HG03025 (cell line): ENCODE measurements around the gene P4HA2.

Source experiments
- ATAC-seq: cut with Tn5 transposase; IDR thresholded peaks from one replicate; pipeline ENCODE4 v1.9.1; 2021; ENCODE audit warnings: mild to moderate bottlenecking, moderate library complexity; ENCODE audit not compliant: unreplicated experiment, low FRiP score

P4HA2 gene

DNA sequence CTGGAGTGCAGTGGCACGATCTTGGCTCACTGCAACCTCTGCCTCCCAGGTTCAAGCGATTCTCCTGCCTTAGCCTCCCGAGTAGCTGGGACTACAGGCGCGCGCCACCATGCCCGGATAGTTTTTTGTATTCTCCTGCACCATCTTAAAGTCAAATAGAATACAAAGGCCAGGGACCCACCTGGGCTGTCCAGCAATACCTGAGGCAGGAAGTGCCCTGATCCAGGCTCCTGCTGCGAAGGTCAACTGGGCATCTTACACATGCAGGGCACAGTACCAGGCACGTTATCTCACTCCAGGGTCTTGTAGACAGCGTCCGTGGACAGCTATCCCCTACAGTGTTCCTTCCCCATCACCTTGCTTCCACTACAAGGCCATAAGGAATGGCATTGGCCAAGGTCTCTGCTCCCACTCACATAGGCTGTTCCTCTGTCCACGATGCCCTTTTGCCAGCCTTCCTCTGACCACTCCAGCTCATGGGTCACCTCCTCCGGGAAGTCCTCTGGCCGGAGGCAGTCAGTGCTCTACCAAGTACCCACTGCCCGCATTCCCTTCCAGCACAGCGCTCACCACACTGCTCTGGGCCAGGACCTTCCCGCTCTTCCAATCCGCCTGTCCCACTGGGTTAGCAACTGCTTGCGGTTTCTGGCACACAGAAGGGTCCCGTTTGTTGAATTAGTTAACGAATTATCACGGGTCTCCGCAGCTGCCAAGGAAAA is 978 bp downstream of the P4HA2 start:
- no peak for ATAC-seq

DNA sequence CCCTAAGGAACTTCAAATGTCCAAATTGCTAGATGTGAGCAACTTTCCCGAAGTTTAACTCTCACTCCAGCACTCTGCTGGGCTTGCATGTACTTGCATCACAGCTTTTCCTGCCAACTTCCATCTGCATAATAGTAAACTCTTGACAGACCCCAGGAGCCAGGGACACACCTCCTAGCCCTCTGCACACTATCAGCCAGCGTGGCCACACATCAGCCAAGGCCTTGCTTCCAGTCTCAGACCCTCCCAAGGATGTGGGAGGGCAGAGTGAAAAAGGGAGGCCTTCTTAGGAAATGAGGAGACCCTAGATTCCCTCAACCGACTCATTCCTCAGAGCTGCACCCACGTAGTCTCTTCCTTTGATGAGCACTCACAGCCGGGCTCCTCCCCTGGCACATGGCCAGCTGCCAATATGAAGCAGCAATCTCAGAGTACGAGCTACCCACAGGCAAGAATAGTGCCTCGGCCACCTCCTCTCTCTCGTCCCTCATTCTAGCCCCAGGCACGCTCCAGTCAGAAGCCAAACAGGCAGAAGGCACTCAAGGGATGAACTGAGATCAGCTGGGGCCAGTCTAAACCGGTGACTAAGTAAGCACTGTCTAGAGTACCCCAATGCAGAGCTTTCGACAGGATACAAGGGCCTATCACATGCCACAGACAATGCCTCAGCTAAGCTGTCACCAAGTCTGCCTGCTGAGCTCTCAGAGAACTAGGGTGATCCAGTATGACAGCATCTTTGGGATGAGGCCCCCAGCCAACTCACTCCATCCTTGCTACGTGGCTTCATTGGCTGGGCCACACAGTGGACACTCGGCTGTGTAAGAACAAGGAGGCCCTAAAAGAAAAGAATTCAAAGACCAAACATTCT is 2.3 kb downstream of the P4HA2 start:
- ATAC-seq: no peak

DNA sequence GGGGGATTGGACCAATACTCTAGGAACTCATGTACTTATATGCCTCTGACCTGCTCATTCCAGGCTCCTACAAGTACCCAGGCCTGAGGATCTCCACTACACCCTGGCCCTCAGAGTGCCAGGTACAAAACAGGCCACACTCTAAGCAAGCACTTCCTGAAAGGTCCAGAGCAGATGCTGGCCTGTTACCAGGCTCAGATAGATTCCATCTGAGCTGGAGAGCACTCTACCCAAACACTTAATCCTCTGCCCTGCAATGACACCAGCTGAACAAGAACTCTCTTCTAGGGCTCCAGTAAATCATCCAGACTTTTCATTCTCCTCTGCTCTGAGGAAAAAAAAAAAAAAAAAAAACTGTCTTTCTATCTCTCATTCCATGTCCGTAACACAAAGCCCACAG is 2.9 kb downstream of the P4HA2 start:
- ATAC-seq: no peak

DNA sequence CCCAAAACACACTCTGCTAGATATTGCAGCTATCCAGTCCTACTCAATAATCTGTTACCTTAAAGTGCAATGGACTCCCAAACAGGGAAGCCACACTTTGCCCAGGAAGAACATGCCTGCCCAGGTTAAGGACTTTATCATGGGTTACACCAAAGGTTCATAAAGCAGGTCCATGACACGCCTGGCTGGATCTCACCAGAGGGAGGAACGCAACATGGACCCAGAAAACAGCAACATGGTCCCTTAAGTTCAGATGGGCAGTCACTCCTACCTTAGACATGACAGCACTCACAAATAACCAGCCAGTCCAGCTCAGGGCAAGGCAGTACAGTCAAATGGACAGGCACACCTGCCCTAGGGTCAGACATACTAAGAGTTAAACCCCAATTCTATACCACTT is 3.8 kb downstream of the P4HA2 start:
- no peak for ATAC-seq

DNA sequence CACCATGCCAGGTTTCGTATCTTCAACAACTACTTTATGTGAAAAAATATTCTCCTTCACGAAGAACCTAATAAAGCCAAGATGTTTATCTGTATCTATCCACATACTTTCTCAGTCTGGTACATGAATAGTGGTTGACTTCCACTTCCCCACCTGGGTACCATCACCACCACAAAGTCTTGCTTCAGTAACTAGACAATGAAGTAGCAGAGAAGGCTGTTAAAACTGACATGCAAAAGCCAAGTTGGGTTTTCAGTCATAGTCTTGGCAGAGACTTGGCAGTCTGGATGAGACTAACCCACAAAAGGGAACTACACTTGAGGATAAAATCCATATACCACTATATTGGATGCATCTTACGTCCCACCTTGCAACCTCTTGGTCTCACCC is 5.0 kb downstream of the P4HA2 start:
- no peak for ATAC-seq

DNA sequence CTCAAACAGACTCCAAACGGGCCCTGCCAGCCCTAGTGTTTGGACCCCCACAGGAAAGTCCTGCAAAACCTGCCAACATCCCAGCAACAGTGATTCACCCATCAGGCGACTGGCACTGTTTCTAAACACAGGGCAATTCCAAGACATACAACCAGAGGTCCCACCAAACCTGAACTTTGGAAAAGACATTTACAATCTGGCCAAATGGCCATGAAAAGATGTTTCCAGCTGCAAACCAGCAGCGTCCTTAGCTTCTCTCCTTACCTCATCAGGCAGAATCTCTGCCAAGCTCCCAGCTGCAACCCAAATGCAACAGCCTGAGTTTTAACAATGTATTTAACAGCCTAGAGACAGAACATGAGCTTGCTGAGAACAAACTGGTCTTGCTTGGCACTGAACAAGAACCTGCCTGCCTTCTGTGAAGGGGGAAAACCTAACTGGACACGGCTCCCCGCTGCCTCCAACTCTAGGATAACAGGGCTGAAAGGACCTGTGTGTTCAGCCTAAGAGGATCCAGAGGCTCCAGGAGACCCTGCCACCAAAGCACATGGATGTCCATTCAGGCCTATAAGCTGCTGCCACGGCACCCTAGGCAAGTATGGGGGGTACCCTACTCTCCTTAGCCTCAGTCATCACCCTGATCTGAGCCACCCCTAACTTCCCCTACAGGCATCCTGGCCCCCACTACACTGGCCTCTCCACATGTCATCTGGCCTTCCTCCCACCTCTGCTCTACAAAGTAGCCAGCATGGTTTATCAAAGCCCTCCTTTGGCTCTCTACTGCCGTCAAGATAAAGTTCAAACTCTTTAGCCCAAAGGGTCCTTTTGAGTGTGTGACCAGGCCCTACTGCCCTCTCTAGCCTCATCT is 5.6 kb downstream of the P4HA2 start:
- no peak for ATAC-seq

DNA sequence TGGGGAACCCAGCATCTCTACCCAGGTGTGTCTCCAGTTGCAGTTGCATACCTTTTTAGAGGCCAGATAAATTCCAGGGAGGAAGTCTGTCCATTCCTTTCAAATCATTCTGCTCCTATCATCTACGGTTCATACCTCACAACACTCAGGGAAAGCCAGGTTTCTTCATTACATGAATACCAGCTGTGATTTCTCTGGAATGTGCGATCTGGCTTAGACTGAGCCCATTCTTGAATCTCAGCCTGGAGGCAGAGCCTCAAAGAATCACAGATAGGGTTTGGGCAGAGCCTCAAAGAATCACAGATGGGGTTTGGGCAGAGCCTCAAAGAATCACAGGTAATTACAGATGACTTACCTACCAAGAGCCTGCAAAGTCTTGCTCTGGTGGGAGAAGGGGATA is 7.2 kb downstream of the P4HA2 start:
- ATAC-seq: no peak

DNA sequence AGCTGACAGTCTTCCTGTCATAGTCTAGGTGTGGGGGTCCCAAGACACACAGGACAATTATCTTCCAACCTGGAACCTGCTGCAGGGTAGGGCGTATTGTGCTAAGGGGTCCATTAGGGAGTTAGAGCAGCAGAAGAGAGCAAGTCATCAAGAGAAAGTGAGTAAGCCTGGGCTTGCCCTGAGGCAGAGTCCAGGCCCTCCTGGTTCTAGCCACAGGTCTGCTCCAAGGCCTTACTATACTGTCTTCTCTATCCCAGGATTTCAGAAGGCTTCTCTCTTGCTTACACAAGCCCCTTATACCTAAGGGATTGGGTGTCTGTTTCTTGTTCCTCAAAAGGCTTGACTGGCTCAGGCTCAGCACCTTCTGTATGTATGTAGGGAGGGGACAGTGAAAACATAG is 7.7 kb downstream of the P4HA2 start:
- no peak for ATAC-seq

DNA sequence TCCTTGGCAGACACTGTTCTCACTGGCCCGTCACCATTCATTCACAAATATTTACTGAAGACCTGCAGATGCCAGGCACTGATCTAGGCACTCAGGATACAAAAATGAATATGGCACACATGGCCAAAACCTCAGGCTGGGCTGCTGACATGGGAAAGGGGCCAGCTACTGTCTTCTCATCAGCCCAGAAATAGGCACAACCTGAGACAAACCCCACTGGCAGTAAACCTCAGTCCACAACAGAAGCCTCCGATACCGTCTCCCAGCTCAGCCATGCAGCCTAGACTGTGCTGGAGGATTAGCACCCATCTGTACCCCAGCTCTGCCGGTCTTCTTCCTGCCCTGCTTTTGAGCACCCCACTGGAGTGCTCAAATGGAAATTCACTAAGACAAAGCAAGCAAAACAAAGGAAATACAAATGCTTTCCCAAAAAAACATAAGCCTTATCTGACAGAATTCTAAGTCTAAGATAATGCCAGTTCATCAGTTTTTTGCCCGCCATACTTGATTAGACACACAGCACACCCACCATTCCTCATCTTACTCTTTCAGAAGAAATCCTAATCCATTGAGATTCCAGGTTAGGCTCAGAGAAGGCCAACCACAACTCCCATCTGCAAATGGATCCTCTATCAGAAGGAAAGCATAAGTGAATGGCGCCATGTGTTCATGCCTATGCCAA is 8.2 kb downstream of the P4HA2 start:
- ATAC-seq: no peak

DNA sequence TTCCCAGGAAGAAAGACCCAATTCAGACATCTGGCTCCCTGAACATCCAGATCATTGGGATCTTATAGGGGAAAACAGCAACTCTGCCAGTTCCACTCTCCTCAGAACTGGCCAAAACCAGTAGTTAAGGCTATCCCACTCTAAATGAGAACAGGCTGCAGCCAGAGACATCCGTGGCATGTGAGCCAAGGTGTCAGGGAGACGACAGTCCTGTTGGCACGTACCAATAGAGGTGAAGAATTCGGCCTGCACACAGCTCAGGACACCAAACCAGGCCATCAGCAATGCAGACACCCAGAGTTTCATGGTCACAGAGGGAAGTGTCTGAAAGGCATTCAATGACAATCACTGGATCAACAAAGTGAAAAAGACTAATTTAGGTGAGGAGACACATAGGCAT is 9.3 kb downstream of the P4HA2 start:
- ATAC-seq: no peak

DNA sequence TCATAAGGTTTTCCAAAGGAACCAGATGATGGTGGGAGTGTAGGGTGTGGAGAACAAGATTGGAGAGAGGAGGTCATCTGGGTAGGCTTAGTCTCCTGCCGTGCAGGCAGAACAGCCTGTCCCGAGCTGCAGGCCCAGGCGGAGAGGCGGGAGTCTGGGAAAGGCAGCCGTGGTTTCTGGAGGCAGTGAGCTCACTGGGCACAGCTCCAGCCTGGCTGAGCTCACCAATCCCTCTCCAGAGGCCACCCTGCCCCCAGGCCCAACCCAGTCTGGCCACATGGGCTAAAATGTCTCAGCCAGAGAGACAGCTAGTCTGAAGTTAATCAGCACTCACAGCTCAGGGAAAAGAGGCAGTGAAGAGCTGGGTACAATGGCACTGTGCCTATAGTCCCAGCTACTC is 12.3 kb downstream of the P4HA2 start:
- ATAC-seq: no peak

DNA sequence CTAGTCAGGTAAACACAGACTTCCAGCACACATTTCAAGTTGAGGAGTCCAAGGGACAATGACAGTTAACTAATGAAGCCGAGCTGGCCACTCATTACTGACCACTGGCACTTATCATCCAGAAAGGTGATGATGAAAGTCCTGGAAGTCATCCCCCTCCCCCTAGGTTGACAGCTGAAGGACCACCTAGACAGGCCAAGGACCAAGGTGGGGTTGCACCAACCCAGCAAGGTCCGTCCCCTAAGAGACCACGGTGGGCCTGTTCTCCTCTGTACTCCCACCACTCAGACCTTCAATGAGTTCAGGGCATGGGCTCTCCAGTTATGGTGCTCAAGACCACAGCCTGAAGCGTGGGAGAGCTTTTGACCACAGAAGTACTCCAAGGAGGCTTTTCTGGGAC is 13.2 kb downstream of the P4HA2 start:
- ATAC-seq: no peak

DNA sequence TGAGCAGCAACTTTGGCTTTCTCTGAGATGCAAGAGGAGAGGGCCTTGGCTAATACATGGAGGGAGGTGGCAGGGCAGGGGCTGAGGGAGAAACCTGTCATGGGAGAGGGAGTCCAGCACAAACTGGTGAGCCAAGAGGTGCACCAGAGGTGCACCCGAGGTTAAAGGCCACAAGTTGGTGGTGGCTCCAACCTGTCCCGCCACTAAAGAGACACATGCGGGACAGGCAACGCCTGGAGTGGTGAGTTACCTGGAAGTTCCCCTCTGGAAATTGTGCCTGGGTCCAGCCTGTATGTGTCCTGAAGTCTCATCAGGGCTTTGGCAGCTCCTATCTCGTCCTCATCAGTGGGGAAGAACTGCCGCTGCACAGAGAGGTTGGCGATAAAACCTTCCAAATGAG is 14.0 kb downstream of the P4HA2 start:
- no peak for ATAC-seq

DNA sequence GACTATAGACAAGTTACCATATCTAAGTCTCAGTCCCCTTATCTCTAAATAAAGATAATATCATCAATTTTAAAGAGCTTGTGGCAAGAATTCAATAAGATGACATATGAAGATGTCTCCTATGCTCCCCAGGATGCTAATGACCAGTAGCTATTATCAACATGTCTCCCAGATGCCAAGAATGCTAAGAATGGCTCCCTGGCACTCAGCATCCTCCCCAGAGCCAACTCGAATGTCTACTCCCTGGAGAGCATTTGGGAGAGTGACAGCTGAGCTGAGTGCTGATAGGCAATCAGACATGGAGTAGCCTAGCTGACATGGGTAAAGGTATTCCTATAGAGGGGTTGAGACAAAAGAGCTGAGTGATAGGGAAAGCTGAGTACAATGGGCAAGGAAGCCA is 15.9 kb downstream of the P4HA2 start:
- no peak for ATAC-seq

DNA sequence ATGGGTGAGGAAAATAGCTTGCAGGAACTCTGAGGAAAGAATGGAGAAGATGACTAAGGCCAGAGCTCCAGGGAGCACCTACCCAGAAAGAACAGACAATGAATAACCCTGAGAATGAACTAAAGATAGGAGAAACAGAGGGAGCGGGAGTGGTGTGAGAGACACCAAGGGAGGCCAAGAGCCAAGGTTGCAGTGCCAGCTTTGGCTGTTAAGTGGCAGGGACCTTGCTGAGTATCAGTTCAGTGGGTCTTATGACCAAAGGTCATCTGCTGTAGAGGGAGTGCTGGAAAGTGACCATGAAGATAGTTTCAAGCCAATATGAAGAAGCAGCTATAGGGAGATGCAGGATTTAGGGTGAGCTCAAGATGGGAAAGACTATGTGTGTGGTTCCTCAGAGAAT is 16.7 kb downstream of the P4HA2 start:
- ATAC-seq: no peak

DNA sequence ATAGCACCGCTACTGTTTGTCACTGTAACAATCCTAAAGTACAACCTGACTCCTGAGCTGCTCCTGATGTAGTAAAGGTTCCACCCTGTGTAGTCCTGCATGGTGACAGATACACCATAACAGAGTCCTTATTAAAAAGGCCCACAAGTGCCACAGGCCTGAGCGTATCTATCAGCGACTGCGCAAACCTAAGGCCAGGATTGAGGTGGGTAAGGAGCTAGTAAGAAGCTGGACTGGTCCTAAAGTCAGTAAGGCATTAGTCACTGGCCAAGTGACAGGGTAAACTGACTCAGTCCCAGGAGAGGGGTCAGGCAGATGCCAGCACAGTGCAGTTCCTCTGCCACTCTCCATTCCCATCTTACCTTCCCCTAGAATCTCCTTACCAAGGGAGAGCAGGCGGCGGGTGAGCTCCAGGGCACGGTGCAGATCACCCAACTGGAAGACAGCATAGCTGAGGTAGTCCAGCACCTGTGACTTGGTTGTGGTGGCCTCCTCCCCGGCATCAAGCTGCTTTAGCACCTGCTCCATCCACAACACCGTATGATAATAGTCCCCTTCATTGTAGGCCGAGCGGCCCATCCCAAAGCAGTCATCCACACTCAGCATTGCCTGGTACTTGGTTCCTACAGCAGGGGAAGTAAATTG is 17.6 kb downstream of the P4HA2 start:
- ATAC-seq: no peak

DNA sequence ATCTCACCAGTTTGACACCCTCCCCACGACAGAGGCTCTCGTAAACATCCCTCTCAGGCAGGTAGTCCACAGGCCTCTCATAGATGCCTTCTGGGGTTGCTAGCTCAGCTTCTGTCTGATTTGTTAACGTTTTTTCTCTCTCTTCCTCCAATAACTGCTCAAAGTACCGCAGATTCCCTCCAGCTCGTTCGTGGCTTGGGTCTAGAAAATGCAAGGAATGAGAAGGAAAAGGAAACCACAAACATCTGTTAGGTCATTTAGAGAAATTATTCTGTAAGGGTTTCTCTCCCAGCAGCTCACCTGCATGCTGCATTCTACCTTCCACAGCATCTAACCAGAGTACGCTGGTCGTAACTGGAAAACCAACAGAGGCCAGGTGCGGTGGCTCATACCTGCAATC is 18.5 kb downstream of the P4HA2 start:
- ATAC-seq: no peak

DNA sequence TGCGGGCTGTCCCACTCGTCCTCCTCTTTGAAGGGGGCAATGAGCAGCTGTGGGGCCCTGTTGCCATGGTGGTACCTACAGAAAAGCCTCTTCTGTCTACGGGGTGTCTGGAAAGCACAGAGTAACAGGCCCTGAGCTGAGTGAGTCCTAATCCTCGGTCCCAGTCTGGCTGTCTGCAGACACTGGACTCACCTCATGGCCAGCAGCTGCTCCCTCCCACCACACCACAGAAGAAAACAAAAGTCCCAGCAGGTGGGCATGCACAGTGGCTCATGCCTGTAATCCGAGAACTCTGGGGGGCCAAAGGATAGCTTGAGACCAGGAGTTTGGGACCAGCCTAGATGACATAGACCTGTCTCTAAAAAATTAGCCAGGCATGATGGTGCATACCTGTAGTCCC is 19.9 kb downstream of the P4HA2 start:
- ATAC-seq: no peak

DNA sequence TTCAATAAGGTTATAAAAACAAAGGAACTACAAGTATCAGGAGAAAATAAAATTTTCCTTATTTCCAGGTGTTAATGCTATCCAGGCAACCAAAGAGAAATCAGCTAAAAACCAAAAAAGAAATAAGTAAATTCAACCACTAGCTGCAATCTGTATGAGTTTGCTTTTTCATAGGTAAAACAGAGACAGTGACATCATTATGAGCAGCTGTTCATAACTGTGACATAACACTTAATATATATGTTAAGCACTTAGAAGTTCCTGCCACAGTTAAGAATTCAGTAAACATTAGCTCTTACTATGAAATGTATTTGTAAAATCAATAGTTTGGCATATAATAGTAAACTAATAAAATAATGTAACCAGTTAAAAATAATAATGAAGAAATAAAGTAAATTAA is 20.9 kb downstream of the P4HA2 start:
- ATAC-seq: no peak
